Measurements from ENCODE around the gene TSPAN3.

The TSPAN3 gene

DNA sequence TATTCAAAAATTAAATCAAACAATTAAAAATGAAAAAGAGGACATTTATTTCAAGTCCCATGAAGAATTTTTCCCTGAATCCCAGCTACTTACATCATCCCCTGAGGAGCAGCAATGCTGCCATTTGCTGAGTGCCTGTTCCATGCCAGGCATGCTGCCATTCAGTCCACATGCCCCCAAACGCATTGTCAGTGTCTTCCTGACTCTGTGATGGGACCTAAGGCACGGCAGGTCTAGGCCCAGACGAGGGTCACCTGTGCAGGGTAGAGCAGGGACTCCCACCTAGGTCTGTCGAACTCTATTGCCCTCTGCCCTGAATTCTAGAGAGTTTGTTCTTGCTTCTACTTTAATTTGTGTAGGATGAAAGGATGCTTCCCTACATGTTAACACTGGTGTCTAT is 68.9 kb downstream of the TSPAN3 start:
- no peak overlapping the region for H3K4me3 ChIP-seq (ENCODE audit: low read depth, low read length)
- ChIA-PET POLR2A (no interaction called here), CTCF (interaction anchor here (1.6 kb wide), 1 partner anchor 21 kb away, joined by 5 read pairs; no protein-coding TSS in a partner anchor)
- TF ChIP-seq, protein P1, sequence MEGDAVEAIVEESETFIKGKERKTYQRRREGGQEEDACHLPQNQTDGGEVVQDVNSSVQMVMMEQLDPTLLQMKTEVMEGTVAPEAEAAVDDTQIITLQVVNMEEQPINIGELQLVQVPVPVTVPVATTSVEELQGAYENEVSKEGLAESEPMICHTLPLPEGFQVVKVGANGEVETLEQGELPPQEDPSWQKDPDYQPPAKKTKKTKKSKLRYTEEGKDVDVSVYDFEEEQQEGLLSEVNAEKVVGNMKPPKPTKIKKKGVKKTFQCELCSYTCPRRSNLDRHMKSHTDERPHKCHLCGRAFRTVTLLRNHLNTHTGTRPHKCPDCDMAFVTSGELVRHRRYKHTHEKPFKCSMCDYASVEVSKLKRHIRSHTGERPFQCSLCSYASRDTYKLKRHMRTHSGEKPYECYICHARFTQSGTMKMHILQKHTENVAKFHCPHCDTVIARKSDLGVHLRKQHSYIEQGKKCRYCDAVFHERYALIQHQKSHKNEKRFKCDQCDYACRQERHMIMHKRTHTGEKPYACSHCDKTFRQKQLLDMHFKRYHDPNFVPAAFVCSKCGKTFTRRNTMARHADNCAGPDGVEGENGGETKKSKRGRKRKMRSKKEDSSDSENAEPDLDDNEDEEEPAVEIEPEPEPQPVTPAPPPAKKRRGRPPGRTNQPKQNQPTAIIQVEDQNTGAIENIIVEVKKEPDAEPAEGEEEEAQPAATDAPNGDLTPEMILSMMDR (IDR thresholded peaks at IDR 0.05; ENCODE audit: insufficient read depth, low read length, missing control alignments) = no peak
- DNase-seq (ENCODE audit: low read depth, low spot score) = no peak

DNA sequence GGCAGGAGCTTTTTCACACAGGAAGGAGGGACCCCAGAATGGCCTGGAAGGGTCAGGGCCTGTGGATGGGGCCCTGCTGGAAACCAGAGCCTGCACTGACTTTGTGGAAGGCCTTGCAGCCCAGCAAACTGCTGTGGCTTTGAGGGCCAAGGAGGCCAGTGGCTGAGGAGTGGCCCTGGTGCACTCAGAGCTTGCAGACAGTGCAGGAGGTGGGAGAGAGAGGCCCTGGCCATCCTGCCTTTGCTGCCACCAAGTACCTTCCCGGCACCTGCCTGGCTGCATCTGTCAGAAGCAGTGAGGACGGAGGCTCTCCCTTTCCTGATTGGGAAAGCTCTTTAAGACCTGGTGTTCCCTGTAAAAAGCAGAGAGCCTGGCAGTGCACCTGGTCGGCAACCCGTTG is 69.6 kb downstream of the TSPAN3 start:
- TF ChIP-seq, protein P1 (IDR thresholded peaks at IDR 0.05; ENCODE audit: insufficient read depth, low read length, missing control alignments) = no peak
- ChIA-PET CTCF (interaction anchor here (0.6 to 1.6 kb wide), 2 partner anchors 22 to 335 kb away, joined by 3 to 5 read pairs; no protein-coding TSS in a partner anchor), POLR2A (no interaction called here)
- DNase-seq (ENCODE audit: low read depth, low spot score) = no peak
- no peak overlapping the region for H3K4me3 ChIP-seq (ENCODE audit: low read depth, low read length)

DNA sequence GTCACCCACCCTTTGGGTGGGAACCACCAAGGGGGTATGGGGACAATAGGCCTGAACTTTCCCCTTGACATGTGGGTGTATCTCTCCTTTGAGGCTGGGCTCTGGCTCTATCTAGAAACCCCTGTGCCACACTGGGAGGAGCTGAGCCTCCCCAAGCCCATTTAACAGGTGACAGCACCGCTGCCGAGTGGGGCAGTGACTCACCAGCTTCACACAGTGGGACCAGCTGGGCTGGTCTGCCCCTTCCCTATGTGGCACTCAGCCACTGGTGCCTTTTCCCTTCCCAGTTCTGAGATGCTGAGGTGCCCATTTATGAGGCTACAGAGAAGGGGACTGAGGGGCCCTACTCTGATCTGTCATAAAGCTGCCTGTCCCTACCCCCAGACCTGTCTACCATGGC is 70.9 kb downstream of the TSPAN3 start:
- no peak overlapping the region for H3K4me3 ChIP-seq (ENCODE audit: low read depth, low read length)
- POLR2A ChIA-PET = no interaction called here
- TF ChIP-seq, protein P1 (IDR thresholded peaks at IDR 0.05; ENCODE audit: insufficient read depth, low read length, missing control alignments) = no peak
- CTCF ChIA-PET = interaction anchor here (0.9 kb wide), 1 partner anchor 543 kb away, joined by 4 read pairs; no protein-coding TSS in a partner anchor
- DNase-seq (ENCODE audit: low read depth, low spot score) = no peak

DNA sequence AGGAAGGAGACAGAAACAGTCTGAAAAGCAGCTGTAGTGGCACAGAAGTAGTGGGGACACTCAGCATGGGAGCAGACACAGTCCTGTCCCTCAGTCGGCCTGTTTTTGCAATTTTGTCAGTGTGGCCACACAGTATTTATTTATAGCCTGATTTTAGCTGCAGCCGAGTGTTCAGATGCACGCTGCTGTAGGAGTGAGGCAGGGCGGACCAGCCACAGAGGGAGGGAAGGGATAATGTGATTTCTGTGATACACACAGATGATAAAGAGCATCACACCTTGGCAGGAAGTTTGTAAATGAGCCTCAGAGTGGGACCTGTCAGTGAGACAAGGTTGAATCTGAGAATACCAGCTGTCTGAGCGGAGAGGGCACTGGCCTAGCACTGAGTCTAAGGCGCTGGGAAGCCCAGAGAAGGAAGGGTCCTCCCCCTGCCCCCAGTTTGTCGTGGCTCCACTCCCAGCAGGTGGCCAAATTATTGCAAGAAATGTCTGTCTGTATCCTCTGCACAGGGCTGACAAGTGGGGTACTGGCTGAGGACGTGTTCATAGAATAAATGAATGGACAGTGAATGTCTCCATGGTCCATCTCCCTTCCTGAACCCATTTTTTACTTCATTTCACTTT is 72.1 kb downstream of the TSPAN3 start:
- POLR2A ChIA-PET = no interaction called here

DNA sequence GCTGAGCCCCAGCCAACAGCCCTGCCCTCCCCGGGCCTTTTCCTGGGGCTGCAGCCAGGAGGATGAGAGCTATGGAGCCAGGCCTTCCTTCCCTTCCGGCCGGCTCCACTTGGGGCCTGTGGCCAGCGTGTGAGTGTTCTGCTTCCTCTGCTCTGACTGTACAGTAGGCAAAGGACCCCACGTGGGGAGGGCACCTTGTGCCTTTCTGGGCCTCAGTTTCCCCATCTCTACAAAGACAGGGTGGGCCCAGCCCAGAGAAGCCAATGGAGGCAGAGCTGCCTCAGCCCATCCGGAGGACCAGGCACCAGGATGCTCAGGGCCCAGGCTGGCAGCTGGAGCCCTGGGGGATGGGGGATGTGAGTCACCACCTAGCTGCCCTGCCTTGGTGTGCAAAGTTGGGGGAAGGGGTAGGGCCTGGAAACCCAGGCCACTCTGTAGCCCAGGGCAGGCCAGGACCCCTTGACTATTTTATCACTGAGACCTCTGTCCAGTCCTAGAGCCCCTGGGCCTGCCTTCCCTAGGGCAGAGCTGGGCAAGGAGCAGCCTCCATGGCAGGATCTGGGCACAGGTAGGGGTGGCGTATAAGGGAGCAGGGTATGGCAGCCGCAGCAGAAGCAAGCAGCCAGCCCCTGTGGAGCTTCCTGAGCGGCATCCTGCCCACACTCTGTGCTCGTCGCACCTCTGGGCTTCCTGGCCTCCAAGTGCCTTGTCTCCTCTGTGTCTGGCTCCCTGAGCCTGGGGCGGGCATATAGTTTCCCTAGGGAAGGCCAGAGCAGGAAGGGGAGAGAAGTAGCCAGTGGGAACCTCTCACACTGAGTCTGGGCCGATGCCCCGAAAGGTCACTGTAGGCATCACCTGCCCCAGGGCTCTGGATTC is 74.1 kb downstream of the TSPAN3 start:
- no peak for DNase-seq (ENCODE audit: low read depth, low spot score)
- POLR2A ChIA-PET = no interaction called here
- H3K4me3 ChIP-seq (ENCODE audit: low read depth, low read length) = no peak overlapping the region
- CTCF ChIA-PET = interaction anchor here (0.9 kb wide), 1 partner anchor 636 kb away, joined by 4 read pairs; no protein-coding TSS in a partner anchor
- TF ChIP-seq, protein P1 (IDR thresholded peaks at IDR 0.05; ENCODE audit: insufficient read depth, low read length, missing control alignments) = no peak

More for the DNA sequence above, 72.1 kb downstream of the TSPAN3 start:
- no peak overlapping the region for H3K4me3 ChIP-seq (ENCODE audit: low read depth, low read length)
- TF ChIP-seq, protein P1 (IDR thresholded peaks at IDR 0.05; ENCODE audit: insufficient read depth, low read length, missing control alignments) = no peak
- CTCF ChIA-PET = interaction anchor here (1.1 kb wide), 1 partner anchor 498 kb away, joined by 4 read pairs; no protein-coding TSS in a partner anchor
- DNase-seq (ENCODE audit: low read depth, low spot score) = no peak

DNA sequence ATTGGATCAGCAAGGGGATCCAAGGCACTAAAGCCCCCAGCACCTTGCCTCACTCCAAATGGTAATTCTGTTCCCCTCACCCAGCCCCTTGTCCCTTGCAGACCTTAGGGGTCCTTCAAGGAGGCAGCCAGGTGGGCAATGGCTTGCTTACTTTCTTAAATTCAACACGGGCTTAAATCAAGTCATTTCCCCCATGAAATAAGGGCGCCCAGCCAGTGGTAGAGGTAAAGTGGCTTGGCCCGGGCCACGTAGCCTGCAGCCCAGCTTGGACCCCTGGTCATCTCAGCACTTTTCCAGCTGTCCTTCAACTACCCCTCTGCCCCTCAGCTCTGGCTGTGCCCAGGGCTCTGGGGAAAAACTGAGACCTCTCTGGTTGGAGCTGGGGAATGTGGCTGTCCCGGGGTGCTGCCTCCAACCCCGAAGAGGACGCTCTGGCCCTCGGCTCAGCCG is 74.8 kb downstream of the TSPAN3 start:
- POLR2A ChIA-PET = no interaction called here
- TF ChIP-seq, protein P1 (IDR thresholded peaks at IDR 0.05; ENCODE audit: insufficient read depth, low read length, missing control alignments) = no peak
- CTCF ChIA-PET = interaction anchor here (1.2 kb wide), 1 partner anchor 10 kb away, joined by 5 read pairs; no protein-coding TSS in a partner anchor
- no peak overlapping the region for H3K4me3 ChIP-seq (ENCODE audit: low read depth, low read length)
- no peak for DNase-seq (ENCODE audit: low read depth, low spot score)
